H9 (cell line): ENCODE data around the gene TFAP2E. TPM values are rescaled to one million over a fixed set of nuclear protein-coding genes. Genes with fewer than 3 reads are reported as not detected.

ENCODE experiments used
- DNase-seq: peaks from one replicate; pipeline ENCODE4 v3.0.0-alpha.2; 2017
- H2AFZ ChIP-seq: one replicate; pipeline ENCODE4 v1.6.1; 2013; ENCODE audit warnings: mild to moderate bottlenecking, low read length, control low read depth, moderate library complexity
- H2AK5ac ChIP-seq: 2 replicates; pipeline ENCODE4 v1.6.1; 2013; ENCODE audit warnings: low read length, control low read depth, mixed read lengths; ENCODE audit not compliant: insufficient read length
- H2BK120ac ChIP-seq: one replicate; pipeline ENCODE4 v1.6.1; 2013; ENCODE audit warnings: low read depth, mild to moderate bottlenecking, low read length, control low read depth, inconsistent platforms; ENCODE audit not compliant: poor library complexity, severe bottlenecking
- H2BK12ac ChIP-seq: 2 replicates; pipeline ENCODE4 v1.6.1; 2013; ENCODE audit warnings: low read length, control low read depth, mixed read lengths, low read depth; ENCODE audit not compliant: insufficient read length
- H2BK15ac ChIP-seq: 2 replicates; pipeline ENCODE4 v1.6.1; 2013; ENCODE audit warnings: low read depth, low read length, control low read depth
- H2BK20ac ChIP-seq: one replicate; pipeline ENCODE4 v1.6.1; 2013; ENCODE audit warnings: low read depth, mild to moderate bottlenecking, low read length, control low read depth, inconsistent platforms; ENCODE audit not compliant: poor library complexity, severe bottlenecking
- H2BK5ac ChIP-seq: 2 replicates; pipeline ENCODE4 v1.6.1; 2013; ENCODE audit warnings: low read length, control low read depth, mixed read lengths; ENCODE audit not compliant: insufficient read length
- H3K14ac ChIP-seq: 2 replicates; pipeline ENCODE4 v1.6.1; 2013; ENCODE audit warnings: low read length, control low read depth; ENCODE audit not compliant: insufficient read depth
- H3K18ac ChIP-seq: 2 replicates; pipeline ENCODE4 v1.6.1; 2013; ENCODE audit warnings: low read depth, mild to moderate bottlenecking, mixed read lengths, low read length, control low read depth; ENCODE audit not compliant: insufficient read length
- H3K23ac ChIP-seq: 2 replicates; pipeline ENCODE4 v1.6.1; 2013; ENCODE audit warnings: low read length, control low read depth, mixed read lengths, low read depth; ENCODE audit not compliant: insufficient read length
- H3K23me2 ChIP-seq: 2 replicates; pipeline ENCODE4 v1.6.1; 2013; ENCODE audit warnings: low read depth, mild to moderate bottlenecking, mixed read lengths, low read length, control low read depth; ENCODE audit not compliant: insufficient read length, poor library complexity, severe bottlenecking
- H3K27ac ChIP-seq: 2 replicates; pipeline ENCODE4 v1.5.1; 2013; ENCODE audit warnings: low read length, control low read depth, mixed read lengths, low read depth; ENCODE audit not compliant: insufficient read length
- H3K27me3 ChIP-seq: 2 replicates; pipeline ENCODE4 v1.6.1; 2013; ENCODE audit warnings: low read length, control low read depth, inconsistent platforms; ENCODE audit not compliant: insufficient read depth
- H3K4ac ChIP-seq: 2 replicates; pipeline ENCODE4 v1.6.1; 2013; ENCODE audit warnings: low read depth, mild to moderate bottlenecking, control low read depth, inconsistent platforms, low read length, moderate library complexity
- H3K4me1 ChIP-seq: 2 replicates; pipeline ENCODE4 v1.6.1; 2013; ENCODE audit warnings: low read length, control low read depth, inconsistent platforms; ENCODE audit not compliant: insufficient read depth
- H3K4me2 ChIP-seq: 2 replicates; pipeline ENCODE4 v1.6.1; 2013; ENCODE audit warnings: low read length, control low read depth, mixed read lengths; ENCODE audit not compliant: insufficient read length, insufficient read depth
- H3K56ac ChIP-seq: 2 replicates; pipeline ENCODE4 v1.6.1; 2013; ENCODE audit warnings: low read depth, mild to moderate bottlenecking, mixed read lengths, low read length, control low read depth; ENCODE audit not compliant: insufficient read length
- H3K79me1 ChIP-seq: 2 replicates; pipeline ENCODE4 v1.6.1; 2013; ENCODE audit warnings: low read depth, mild to moderate bottlenecking, moderate library complexity, low read length, control low read depth, inconsistent platforms; ENCODE audit not compliant: insufficient read depth, poor library complexity, severe bottlenecking
- H3K79me2 ChIP-seq: 2 replicates; pipeline ENCODE4 v1.6.1; 2013; ENCODE audit warnings: low read length, control low read depth, inconsistent platforms; ENCODE audit not compliant: insufficient read depth
- H3K9ac ChIP-seq: 2 replicates; pipeline ENCODE4 v1.6.1; 2013; ENCODE audit warnings: low read length, control low read depth, mixed read lengths; ENCODE audit not compliant: insufficient read length; ENCODE audit errors: extremely low read depth
- H3K9me3 ChIP-seq: one replicate; pipeline ENCODE4 v1.6.1; 2013; ENCODE audit warnings: low read depth, low read length, inconsistent platforms; ENCODE audit not compliant: control insufficient read depth
- H3T11ph ChIP-seq: one replicate; pipeline ENCODE4 v1.6.1; 2013; ENCODE audit warnings: mild to moderate bottlenecking, low read length, control low read depth, inconsistent platforms
- H4K20me1 ChIP-seq: one replicate; pipeline ENCODE4 v1.6.1; 2013; ENCODE audit not compliant: control insufficient read depth, insufficient read length, insufficient read depth
- H4K5ac ChIP-seq: 2 replicates; pipeline ENCODE4 v1.6.1; 2013; ENCODE audit warnings: low read depth, mild to moderate bottlenecking, mixed read lengths, low read length, control low read depth; ENCODE audit not compliant: insufficient read length
- H4K8ac ChIP-seq: replicated peaks from 2 replicates; pipeline ENCODE4 v1.6.1; 2013; ENCODE audit warnings: low read length, control low read depth, mixed read lengths, low read depth; ENCODE audit not compliant: insufficient read length
- H4K91ac ChIP-seq: 2 replicates; pipeline ENCODE4 v1.6.1; 2013; ENCODE audit warnings: low read depth, mild to moderate bottlenecking, moderate library complexity, mixed read lengths, low read length, control low read depth; ENCODE audit not compliant: insufficient read length
- H3K27ac Mint-ChIP-seq, 3 experiments: 2 replicates in 2 of 3; 3 replicates in 1 of 3; pipeline ENCODE4 v1.8.0; 2020 to 2021; ENCODE audit warnings: mixed read lengths in 3 of 3, mild to moderate bottlenecking in 1 of 3, moderate library complexity in 1 of 3
- H3K27me3 Mint-ChIP-seq: 2 replicates; pipeline ENCODE4 v1.8.0; 2021; ENCODE audit warnings: low read depth, mild to moderate bottlenecking, moderate library complexity, mixed read lengths
- H3K36me3 Mint-ChIP-seq, 3 experiments: 2 replicates in 2 of 3; 3 replicates in 1 of 3; pipeline ENCODE4 v1.8.0; 2020 to 2021; ENCODE audit warnings: low read depth in 3 of 3, mixed read lengths in 3 of 3; ENCODE audit not compliant: insufficient read depth in 1 of 3
- H3K4me1 Mint-ChIP-seq, 2 experiments: 2 replicates each; pipeline ENCODE4 v1.8.0; 2020; ENCODE audit warnings: mixed read lengths in 2 of 2
- H3K4me3 Mint-ChIP-seq, 2 experiments: 2 replicates in 1 of 2; 3 replicates in 1 of 2; pipeline ENCODE4 v1.8.0; 2020 to 2021; ENCODE audit warnings: mild to moderate bottlenecking in 2 of 2, mixed read lengths in 2 of 2, moderate library complexity in 1 of 2
- H3K9me3 Mint-ChIP-seq, 2 experiments: 2 replicates in 1 of 2; 3 replicates in 1 of 2; pipeline ENCODE4 v1.8.0; 2020; ENCODE audit warnings: mild to moderate bottlenecking in 2 of 2, mixed read lengths in 2 of 2, moderate library complexity in 1 of 2
- CTCF ChIP-seq: fragments of 200-600 bp; sonication (generic); conservative IDR thresholded peaks from 3 replicates; pipeline ENCODE4 v1.8.0; 2021; ENCODE audit warnings: antibody characterized with exemption, mild to moderate bottlenecking
- WGBS: extraction: QIAGEN DNeasy Blood & Tissue Kit; methylation state at CpG from one replicate; pipeline ENCODE4 v1.1.7; 2013; ENCODE audit warnings: missing lambda C conversion rate, low lambda C conversion rate, mixed read lengths; ENCODE audit not compliant: insufficient read length; ENCODE audit errors: extremely low coverage; 5-methylcytosine and 5-hydroxymethylcytosine counted together
- total RNA-seq: library from RNA; stranded (reverse); gene quantifications from 2 replicates; pipeline ENCODE4 v1.2.1, GENCODE V29; 2021

The TFAP2E gene
- total RNA-seq, 1 experiment from 2014 or later: 0.70 TPM

GRCh38 chr1:35556484-35557117 is 16.5 kb upstream of the TFAP2E start:
- H3K4ac ChIP-seq: no peak overlapping the region
- no peaks in the 10 kb centered on the region for H3K79me1 ChIP-seq
- no peak overlapping the region for H3K23ac ChIP-seq
- no CpG with 5 or more reads among the region's 17 CpGs for WGBS
- no peak overlapping the region for H2BK15ac ChIP-seq
- Mint-ChIP-seq H3K27ac (peak overlapping the region; percentile 92 to 98 (median 97); a peak in 6 of 7 replicates), H3K36me3 (peaks cover 24 to 43% (median 32%) of the 10 kb centered on the region in 3 experiments; a peak in 6 of 7 replicates), H3K27me3 (no peaks in the 10 kb centered on the region), H3K9me3 (peaks cover 0 to 4% of the 10 kb centered on the region in 2 experiments; a peak in 2 of 5 replicates), H3K4me1 (peaks cover 45 to 58% of the 10 kb centered on the region in 2 experiments), H3K4me3 (peak overlapping the region; percentile 91 to 98)
- H4K5ac ChIP-seq: no peak overlapping the region
- no peak overlapping the region for H4K8ac ChIP-seq
- H2BK12ac ChIP-seq: no peak overlapping the region
- peaks cover 6% of the 10 kb centered on the region; the same call in 1 of the 2 replicates for H3K4me1 ChIP-seq
- no peak overlapping the region for H2AFZ ChIP-seq
- peaks cover 8% of the 10 kb centered on the region; the same call in 1 of the 2 replicates for H3K79me2 ChIP-seq
- H3T11ph ChIP-seq: no peak overlapping the region
- H3K9ac ChIP-seq: peak overlapping the region; percentile 77
- no peak overlapping the region for H2BK120ac ChIP-seq
- H2BK20ac ChIP-seq: no peak overlapping the region
- H2BK5ac ChIP-seq: no peak overlapping the region
- H3K27me3 ChIP-seq: no peaks in the 10 kb centered on the region
- TF ChIP-seq CTCF: no peak
- H3K27ac ChIP-seq: no peak overlapping the region
- peak overlapping the region; percentile 98 for H3K4me2 ChIP-seq
- no peak for DNase-seq
- peak overlapping the region; percentile 7 for H3K18ac ChIP-seq
- H3K23me2 ChIP-seq: peaks cover 21% of the 10 kb centered on the region
- H4K91ac ChIP-seq: no peak overlapping the region
- H3K14ac ChIP-seq: peak overlapping the region; percentile 48; the same call in 1 of the 2 replicates
- no peak overlapping the region for H3K56ac ChIP-seq
- H2AK5ac ChIP-seq: no peak overlapping the region
- no peaks in the 10 kb centered on the region for H3K9me3 ChIP-seq
- no peaks in the 10 kb centered on the region for H4K20me1 ChIP-seq
